Retina (tissue), 1 donor: ENCODE measurements around the gene RMND5B.
"Not testable (repeated sequence)": the region's sequence is repeated elsewhere in the genome, so short reads cannot be mapped to it uniquely, and the experiment has no call there.

ENCODE experiments used
- DNase-seq: peaks from one replicate; pipeline ENCODE4 v3.0.0-alpha.2; 2016

The RMND5B gene

DNA sequence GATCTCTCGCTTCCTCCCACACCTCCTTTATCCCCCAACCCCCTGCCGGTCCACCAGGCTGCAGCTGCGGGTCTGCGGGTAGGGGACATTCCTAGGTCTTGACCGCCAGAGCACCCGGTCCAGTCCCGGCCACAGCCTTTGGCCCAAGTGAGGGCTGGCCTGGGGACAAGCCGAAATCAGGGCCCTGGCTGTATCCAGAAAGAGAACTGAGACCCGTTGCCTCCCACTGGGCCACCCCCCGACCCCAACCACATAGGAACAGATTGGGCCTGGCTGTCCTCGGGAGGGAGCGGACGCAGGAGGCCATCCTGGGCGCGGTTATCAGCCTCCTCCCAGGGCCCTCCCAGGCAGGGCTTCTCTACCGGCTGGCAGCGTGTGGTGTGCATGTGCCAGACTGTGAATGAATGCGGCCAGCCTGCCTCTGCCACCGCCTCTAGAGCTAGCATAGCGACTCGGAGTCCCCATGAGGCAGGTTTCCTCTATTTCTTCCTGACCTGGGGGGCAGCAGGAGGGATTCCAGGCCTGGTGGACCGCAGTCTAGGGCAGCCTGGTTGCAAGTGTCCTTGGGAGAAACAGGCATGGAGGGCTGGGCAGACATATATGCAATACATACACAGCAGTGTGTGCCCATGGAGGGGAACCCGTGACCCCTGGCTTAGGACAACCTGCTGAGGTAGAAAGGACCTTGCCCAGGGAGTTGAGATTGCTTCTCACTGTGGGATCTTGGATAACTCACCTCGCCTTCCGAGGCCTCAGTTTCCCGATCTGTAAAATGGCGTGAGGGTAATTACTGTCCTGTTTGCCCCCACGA, 16.3 kb upstream of the RMND5B start:
- DNase-seq, result peak; percentile 67

DNA sequence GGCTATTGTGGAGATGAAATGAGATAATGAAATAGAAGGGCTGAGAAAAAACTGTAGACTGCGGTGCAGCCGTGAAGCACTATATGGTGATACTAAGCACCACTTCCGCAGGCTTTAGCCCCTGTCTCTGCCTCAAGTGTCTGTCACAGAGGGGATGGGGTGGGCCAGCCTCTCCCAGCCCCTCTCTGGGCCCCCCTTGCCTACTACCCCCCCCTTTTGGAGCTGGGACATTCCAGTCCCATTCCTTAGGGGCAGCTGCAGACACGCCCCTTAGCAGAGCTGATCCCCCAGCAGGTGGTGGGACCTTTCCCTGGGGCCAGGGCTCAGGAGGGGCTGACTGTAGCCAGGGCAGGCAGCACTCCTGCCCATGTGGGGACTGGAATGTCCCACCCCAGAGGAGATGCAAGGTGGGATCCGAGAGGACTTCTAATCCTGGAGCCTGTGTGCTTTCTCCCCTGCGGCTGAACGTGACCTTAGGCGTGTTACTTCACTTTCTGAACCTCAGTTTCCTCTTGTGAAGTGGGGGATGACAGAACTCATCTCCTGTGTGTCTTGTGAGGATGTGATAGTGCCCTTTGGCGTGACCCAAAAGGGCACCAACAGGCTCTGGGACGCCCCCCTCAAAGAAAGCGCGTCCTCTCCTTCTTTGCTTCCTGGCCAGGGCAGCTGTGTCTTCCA, 15.5 kb upstream of the RMND5B start:
- peak; percentile 45 for DNase-seq

DNA sequence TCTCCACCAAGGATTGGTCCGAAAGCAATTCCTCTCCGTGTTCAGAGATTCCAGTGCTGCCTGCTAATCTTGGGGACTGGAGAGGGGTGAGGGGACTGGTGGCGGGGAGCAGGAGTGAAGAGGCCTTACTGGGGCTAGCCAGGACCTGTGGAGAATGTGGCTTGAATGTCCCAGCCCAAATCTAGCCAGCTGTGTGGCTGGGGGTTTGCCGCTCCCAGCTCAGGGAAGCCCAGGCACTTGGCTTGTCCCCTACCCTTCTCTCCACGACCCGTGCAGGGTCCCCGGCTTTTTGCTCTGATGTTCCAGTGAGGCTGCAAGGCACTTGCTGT, 15.0 kb upstream of the RMND5B start:
- DNase-seq, result no peak

- peak; percentile 55 for DNase-seq
These were observed 14.5 kb upstream of the RMND5B start for GRCh38 chr5:178116143-178116885.

DNA sequence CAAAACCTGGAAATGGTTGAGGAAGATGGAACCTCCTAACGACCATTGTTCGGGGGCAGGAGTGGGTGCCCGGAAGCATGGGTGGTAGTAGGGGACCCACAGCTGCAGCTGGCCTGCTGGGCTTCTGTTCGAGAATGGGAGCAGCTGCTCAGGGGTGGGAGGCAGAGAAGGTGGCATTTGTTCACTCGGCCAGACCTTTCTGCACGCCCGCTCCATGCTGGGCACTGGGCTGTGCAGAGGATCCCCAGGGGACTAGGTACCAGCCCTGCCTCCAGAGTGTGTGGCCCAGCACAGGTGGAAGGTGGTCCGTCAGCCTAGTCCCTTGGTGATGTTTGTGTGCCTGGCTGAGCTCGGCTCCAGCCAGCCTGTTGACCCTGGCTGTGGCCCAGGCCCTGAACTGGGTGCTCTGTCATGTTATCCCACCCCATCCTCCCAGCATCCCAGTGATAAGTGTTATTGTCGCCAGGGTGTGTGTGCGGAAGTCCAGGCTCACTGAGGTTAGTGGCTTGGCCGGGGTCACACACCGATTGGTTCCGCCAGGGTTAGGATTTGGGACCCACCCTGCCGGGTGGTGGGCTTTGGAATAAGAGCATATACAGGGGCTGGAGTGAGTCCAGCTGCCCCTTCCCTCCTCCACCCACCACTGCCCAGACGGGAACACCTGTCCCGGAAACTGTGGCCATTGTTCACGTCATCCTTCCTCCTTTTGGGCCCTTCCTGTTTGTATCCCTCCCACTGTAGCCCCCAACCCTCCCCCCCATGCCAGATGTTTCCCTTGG, 12.7 kb upstream of the RMND5B start:
- DNase-seq, result no peak

GRCh38 chr5:178119915-178120606, 10.8 kb upstream of the RMND5B start:
- DNase-seq, result no peak

DNA sequence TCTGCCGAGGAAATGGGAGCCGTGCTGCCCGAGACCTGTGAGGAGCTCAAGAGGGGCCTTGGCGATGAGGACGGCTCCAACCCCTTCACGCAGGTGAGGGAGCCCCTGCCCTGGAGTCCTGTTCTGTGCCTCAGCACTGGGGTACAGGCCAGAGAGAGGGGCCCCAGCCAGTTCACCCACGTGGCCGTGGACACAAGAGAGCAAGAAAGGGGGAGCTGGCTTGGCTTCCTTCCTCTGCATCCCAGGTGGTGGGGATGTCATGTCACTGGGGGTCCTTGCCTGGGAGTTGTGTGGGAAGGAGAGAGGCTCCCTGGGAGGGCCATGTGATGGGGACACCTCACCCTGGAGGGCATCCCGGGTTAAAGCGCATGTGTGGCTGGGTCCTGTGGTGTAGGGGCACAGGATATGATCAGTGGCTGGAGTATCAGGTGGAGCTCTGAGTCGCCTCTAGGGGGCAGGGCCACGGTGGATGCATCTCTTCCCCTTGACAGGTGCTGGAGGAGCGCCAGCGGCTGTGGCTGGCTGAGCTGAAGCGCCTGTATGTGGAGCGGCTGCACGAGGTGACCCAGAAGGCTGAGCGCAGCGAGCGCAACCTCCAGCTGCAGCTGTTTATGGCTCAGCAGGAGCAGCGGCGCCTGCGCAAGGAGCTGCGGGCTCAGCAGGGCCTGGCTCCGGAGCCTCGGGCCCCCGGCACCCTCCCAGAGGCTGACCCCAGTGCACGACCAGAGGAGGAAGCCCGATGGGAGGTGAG, 10.0 kb upstream of the RMND5B start:
- peak; percentile 73 for DNase-seq

DNA sequence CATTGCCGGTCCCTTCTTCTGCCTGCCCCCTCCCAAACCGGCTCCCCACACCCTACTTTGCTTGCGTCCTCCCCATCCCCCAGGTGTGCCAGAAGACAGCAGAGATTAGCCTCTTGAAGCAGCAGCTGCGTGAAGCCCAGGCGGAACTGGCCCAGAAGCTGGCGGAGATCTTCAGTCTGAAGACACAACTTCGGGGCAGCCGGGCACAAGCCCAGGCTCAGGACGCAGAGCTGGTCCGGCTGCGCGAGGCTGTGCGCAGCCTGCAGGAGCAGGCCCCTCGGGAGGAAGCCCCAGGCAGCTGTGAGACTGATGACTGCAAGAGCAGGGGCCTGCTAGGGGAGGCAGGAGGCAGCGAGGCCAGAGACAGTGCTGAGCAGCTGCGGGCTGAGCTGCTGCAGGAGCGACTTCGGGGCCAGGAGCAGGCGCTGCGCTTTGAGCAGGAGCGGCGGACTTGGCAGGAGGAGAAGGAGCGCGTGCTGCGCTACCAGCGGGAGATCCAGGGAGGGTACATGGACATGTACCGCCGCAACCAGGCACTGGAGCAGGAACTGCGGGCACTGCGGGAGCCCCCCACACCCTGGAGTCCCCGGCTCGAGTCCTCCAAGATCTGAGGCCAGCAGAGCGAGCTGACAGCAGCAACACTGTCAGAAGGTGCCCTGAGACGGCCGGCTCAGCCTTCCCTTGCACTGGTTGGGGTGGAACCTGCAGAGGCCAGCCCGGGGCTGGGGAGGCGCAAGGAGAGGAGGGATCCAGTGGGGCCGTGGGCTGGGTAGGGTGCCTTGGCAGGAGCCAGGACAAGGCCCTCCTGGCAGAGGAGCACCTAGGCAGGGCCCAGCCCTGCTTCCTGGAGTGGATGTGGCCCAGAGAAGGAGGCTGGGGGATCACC, 9.2 kb upstream of the RMND5B start:
- DNase-seq, result peak; percentile 25

GRCh38 chr5:178122346-178122745, 8.5 kb upstream of the RMND5B start:
- DNase-seq, result no peak

GRCh38 chr5:178123094-178123965, 7.5 kb upstream of the RMND5B start:
- DNase-seq, result no peak

DNA sequence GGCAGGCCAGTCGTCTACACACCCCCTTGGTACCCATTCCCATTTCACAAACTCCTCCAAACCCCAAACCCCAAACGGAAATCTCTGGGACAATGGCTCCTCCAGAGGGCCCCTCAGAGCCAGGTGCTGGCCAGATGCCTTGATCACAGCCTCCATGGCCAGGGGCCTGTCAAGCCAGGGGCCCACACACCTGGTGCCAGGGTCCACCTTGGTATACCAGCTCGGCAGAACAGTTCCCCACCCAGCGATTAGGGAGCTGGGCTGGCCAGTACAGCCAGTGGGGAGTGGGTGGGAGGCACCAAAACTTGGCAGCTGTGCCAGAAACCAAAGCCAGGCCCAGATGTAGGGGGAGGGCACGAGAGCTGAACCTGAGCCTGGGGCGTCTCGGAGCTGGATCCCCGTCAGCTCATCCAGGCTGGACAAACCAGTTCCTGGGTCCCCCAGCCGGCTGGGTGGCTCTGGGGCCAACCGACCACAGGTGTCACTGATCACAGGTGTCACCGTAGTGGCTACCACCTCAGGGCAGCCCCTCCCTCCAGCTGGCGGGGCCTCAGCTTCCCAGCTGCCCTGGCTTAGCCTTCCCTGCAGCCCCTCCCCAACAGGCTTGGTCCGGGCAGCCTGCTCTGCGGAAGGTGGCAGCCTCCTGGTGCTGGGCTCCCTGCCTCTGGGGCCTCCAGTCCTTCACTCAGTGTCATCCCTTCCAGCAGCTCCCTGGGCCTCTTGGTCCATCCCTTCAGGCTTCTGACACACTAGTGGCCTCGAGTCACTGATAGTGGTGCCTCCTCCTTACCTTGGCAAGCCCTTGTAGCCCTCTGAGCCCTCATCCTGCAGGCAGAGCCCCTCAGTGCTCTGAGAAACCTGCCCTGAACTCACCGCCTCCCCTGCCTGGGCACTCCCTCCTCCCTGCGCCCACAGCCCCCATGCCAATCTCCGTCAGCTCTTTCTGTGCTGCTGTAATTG, 6.6 kb upstream of the RMND5B start:
- DNase-seq, result no peak

GRCh38 chr5:178125253-178125906, 5.4 kb upstream of the RMND5B start:
- no peak for DNase-seq

- DNase-seq, result no peak
These were observed 4.3 kb upstream of the RMND5B start for GRCh38 chr5:178126556-178126955.

DNA sequence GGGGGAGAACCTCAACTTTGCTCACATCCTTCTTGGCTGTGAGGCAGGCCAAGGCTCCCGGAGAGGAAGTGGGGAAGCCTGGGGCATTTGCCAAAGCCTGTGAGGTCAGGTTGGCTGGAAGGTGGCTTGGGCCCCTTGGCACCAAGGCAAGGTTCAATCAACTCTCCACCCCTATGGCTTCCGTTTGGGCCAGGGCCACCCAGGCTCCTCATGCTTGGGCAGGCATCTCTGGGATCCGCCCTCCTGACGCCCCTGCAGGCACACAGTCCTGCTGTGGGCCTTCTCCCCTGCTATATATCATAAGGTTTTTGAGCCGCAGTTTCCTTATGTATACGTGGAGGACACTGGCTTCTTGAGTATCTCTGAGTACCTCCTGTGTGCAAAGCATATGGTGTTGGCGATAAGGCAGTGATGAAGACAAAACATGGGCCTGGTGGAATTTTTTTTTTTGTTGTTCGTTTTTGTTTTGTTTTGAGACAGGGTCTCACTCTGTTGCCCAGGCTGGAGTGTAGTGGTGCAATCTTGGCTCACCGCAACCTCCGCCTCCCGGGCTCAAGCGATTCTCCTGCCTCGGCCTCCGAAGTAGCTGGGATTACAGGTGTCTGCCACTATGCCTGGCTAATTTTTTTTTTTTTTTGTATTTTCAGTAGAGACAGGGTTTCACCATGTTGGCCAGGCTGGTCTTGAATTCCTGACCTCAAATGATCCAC, 3.4 kb upstream of the RMND5B start:
- DNase-seq, result not testable (repeated sequence)

GRCh38 chr5:178129296-178129695, 1.5 kb upstream of the RMND5B start:
- DNase-seq, result no peak

- not testable (repeated sequence) for DNase-seq
These were observed 609 bp upstream of the RMND5B start for GRCh38 chr5:178130234-178130575.

- DNase-seq, result no peak
These were observed 707 bp downstream of the RMND5B start for GRCh38 chr5:178131446-178131996.
